ENCODE data around the gene NIT1. TPM values are rescaled to one million over a fixed set of nuclear protein-coding genes. Genes with fewer than 3 reads are reported as not detected.

The NIT1 gene
- total and polyA plus RNA-seq, 2 of the 13 experiments (the other 11 are each of a cell fraction or from before 2014, with no cell fraction given) = 22.7 to 31.0 TPM

DNA sequence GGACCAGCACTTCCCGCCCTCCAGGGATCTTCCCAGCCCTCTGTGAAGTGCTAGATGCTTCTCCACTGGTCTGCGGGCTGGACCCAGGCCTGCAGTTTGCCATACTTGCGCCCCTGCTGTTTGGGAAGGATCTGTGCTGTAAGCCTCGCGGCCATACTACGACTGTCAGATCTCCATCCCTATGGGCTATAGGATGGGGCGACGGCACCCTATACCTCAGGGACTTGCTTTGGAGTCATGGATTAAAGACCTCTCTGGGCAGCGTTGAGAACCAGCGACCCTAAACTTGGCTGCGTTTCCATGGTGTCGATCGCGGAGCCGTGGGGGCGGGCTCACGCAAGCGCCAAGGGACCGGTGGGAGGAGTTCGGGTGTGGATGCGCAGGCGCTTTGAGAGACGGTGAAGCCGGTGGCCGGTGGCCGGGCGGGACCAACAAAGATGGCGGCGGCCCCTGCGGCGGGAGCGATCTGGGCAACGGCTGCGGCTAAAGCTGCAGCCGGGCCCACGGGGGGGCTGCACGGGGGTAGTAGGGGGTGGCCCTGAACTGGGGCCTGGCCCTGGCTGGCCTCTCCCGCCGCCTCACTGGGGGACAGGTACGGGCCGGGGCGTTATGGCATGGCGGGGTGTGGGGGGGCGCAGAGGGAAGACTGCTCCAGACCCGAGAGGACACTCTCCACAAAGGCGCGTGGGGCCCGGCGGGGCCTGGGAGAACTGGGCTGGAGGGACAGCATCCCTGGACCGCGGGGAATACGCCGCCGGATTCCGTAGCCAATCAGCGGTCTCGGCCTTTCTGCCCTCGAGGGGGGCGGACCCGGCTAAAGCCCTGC is 41.4 kb downstream of the NIT1 start, which contains the start of gene USP21 (continued):
- peak; percentile 42; the same call in 1 of the 2 replicates for TF ChIP-seq MAX (IDR thresholded peaks at IDR 0.05)
- TF ChIP-seq MBD4 (IDR thresholded peaks at IDR 0.05; ENCODE audit: borderline replicate concordance, low read length) = no peak
- peak; percentile 76; the same call in 1 of the 2 replicates for TF ChIP-seq GMEB1 (CRISPR knock-in tag; IDR thresholded peaks at IDR 0.05; ENCODE audit: borderline replicate concordance)
- TF ChIP-seq ZNF337 (CRISPR knock-in tag; IDR thresholded peaks at IDR 0.05; ENCODE audit: borderline replicate concordance, low read depth) = 0 out of 2 replicates have a peak, but pooled peaks have one; percentile 38
- 0 out of 2 replicates have a peak, but pooled peaks have one; percentile 28 for TF ChIP-seq MIER2 (CRISPR knock-in tag; IDR thresholded peaks at IDR 0.05)
- TF ChIP-seq FOSL2 (CRISPR knock-in tag; IDR thresholded peaks at IDR 0.05) = 0 out of 2 replicates have a peak, but pooled peaks have one; percentile 3

DNA sequence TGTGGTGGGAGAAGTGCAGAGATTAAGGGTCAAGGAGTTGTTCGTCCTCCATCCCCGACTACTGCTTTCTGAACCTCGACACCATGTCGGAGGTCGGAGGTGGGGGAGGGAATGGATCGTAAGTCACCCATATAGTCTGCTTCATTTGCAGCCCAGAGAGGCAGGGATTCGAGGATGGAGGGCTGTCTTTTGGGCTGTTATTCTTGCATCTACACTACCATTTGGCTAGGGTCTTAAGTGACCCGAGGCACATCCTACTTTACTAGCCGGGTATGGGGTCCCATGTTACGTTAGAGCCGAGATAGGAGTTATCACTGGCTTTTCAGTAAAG is 42.0 kb downstream of the NIT1 start:
- TF ChIP-seq NR2F6 (IDR thresholded peaks at IDR 0.05) = no peak
- TF ChIP-seq NR2F6 (CRISPR knock-in tag; IDR thresholded peaks at IDR 0.05) = peak; percentile 25; the same call in 1 of the 2 replicates
- TF ChIP-seq PRMT3 (CRISPR knock-in tag; IDR thresholded peaks at IDR 0.05; ENCODE audit: borderline replicate concordance, low read depth) = no peak
- TF ChIP-seq HNF4A (CRISPR knock-in tag; IDR thresholded peaks at IDR 0.05) = peak; percentile 24; the same call in 1 of the 2 replicates
- TF ChIP-seq ZSCAN20 (CRISPR knock-in tag; IDR thresholded peaks at IDR 0.05; ENCODE audit: borderline replicate concordance) = no peak
- TF ChIP-seq RXRA (CRISPR knock-in tag; IDR thresholded peaks at IDR 0.05) = no peak
- TF ChIP-seq MAX (IDR thresholded peaks at IDR 0.05) = 0 out of 2 replicates have a peak, but pooled peaks have one; percentile 11
- no peak for TF ChIP-seq ZNF101 (CRISPR knock-in tag; IDR thresholded peaks at IDR 0.05; ENCODE audit: borderline replicate concordance, low read depth)
- TF ChIP-seq ZNF143 (CRISPR knock-in tag; IDR thresholded peaks at IDR 0.05) = no peak
- TF ChIP-seq MXD4 (CRISPR knock-in tag; IDR thresholded peaks at IDR 0.05) = no peak
- TF ChIP-seq ZNF740 (CRISPR knock-in tag; IDR thresholded peaks at IDR 0.05) = peak; percentile 31; the same call in 1 of the 2 replicates
- no peak for TF ChIP-seq NFATC3 (CRISPR knock-in tag; IDR thresholded peaks at IDR 0.05)
- 0 out of 2 replicates have a peak, but pooled peaks have one; percentile 7 for TF ChIP-seq HDAC2 (CRISPR knock-in tag; IDR thresholded peaks at IDR 0.05)
- no peak for TF ChIP-seq ZNF296 (CRISPR knock-in tag; conservative IDR thresholded peaks at IDR 0.05)
- FAIRE-seq = no peak
- DNase-seq (ENCODE audit: low spot score) = no peak
- intact Hi-C loops (cut with micrococcal nuclease; ENCODE audit: unreplicated experiment) = no loop called here
- Histone ChIP-seq H3K4me3 (replicated peaks in 1 of 3; ENCODE audit: insufficient read depth in 1 of 3, low read depth in 2 of 3, low read length in 3 of 3) (peak overlapping the region; percentile 84 to 95 (median 94)), H3K4me2 (ENCODE audit: low read depth, low read length) (peak overlapping the region; percentile 97), H3K4me1 (ENCODE audit: insufficient read depth, low read length) (peaks cover 39% of the 10 kb centered on the region), H3K27me3 (ENCODE audit: control insufficient read depth in 1 of 2, insufficient read depth in 2 of 2, low read length in 2 of 2) (no peaks in the 10 kb centered on the region; a peak in 1 of 5 replicates), H4K20me1 (ENCODE audit: insufficient read depth, low read length) (no peaks in the 10 kb centered on the region), H3K27ac (ENCODE audit: extremely low read length, insufficient read depth, low read length) (peak overlapping the region; percentile 64), H3K9ac (ENCODE audit: insufficient read depth, low read depth, low read length) (peak overlapping the region; percentile 91), H2AFZ (ENCODE audit: low read length) (no peak overlapping the region), H3K79me2 (ENCODE audit: insufficient read depth, low read length) (peaks cover 10% of the 10 kb centered on the region), H3K36me3 (replicated peaks in 1 of 2; ENCODE audit: control insufficient read depth in 1 of 2, insufficient read depth in 2 of 2, low read length in 2 of 2) (peaks cover 11 to 39% of the 10 kb centered on the region in 2 experiments; a peak in 4 of 5 replicates), H3K9me3 (ENCODE audit: low read length) (no peaks in the 10 kb centered on the region)
- in situ Hi-C loops (cut with HindIII; ENCODE audit: extremely low pct_ligation_motif_present, low pct_unique_long_range_greater_than_20kb) = no loop called here
- POLR2A ChIA-PET = no interaction called here
- WGBS (ENCODE audit: low lambda C conversion rate) = 21% methylated on average over 11 of the region's 11 CpGs
- no peak for ATAC-seq
- CTCF ChIA-PET (ENCODE audit: low intra/inter-chr PET ratio, low total read pairs) = no interaction called here
- BruUV-seq (replicated peaks) = no TSS peak
